Esophagus squamous epithelium (tissue), 4 donors: ENCODE data around the gene PLPP4.

Experiments
- CTCF ChIP-seq, 6 experiments: fragments of 450-650 bp in 4 of 6; fragments of 200-600 bp in 2 of 6; sonication (generic) in 2 of 6; IDR thresholded peaks; one replicate each; pipeline ENCODE4 v1.5.1; 2016 to 2019; ENCODE audit warnings: antibody characterized with exemption in 6 of 6, mild to moderate bottlenecking in 4 of 6, moderate library complexity in 4 of 6
- POLR2A ChIP-seq, 4 donors: fragments of 450-650 bp; IDR thresholded peaks; one replicate each; pipeline ENCODE4 v1.6.1; 2017; ENCODE audit warnings: antibody characterized with exemption in 4 of 4, mild to moderate bottlenecking in 4 of 4, moderate library complexity in 3 of 4

- TF ChIP-seq POLR2A (IDR thresholded peaks at IDR 0.05) (no peak), CTCF (IDR thresholded peaks at IDR 0.05) (no peak)
Measured at GRCh38 chr10:120632942-120633341, 175.9 kb downstream of the PLPP4 start.
